Transverse colon (tissue), 4 donors: ENCODE data around the gene ATP4B. TPM values are rescaled to one million over a fixed set of nuclear protein-coding genes. Genes with fewer than 3 reads are reported as not detected.
A peak's percentile ranks its signal among the peaks of the same experiment; 100 is the strongest.

Source experiments
- DNase-seq: peaks from one replicate; pipeline ENCODE4 v3.0.0-alpha.2; 2019
- H3K27ac ChIP-seq, 4 donors: fragments of 200-600 bp; sonication (generic); 2 replicates each; pipeline ENCODE4 v1.5.1; 2016 to 2018; ENCODE audit warnings: inconsistent platforms in 4 of 4
- H3K27me3 ChIP-seq: fragments of 200-600 bp; sonication (generic); 2 replicates; pipeline ENCODE4 v1.5.1; 2017; ENCODE audit warnings: inconsistent platforms
- H3K36me3 ChIP-seq, 4 donors: fragments of 200-600 bp; sonication (generic); 2 replicates each; pipeline ENCODE4 v1.5.1; 2017 to 2019; ENCODE audit warnings: inconsistent platforms in 4 of 4
- H3K4me1 ChIP-seq, 4 donors: fragments of 200-600 bp; sonication (generic); 2 replicates each; pipeline ENCODE4 v1.5.1; 2017 to 2020; ENCODE audit warnings: inconsistent platforms in 4 of 4
- H3K4me3 ChIP-seq, 4 donors: fragments of 200-600 bp; sonication (generic); 1 replicate in 1 of 4; 2 replicates in 3 of 4; pipeline versions ENCODE4 v1.5.1 to v1.6.1; 2017 to 2019; ENCODE audit warnings: inconsistent platforms in 4 of 4
- H3K9me3 ChIP-seq, 2 donors: fragments of 200-600 bp; sonication (generic); 2 replicates each; pipeline ENCODE4 v1.5.1; 2017 to 2019; ENCODE audit warnings: inconsistent platforms in 2 of 2
- EP300 ChIP-seq: sonication (generic); formaldehyde crosslinking; IDR thresholded peaks from one replicate; pipeline ENCODE4 v1.6.1; 2017; ENCODE audit warnings: antibody characterized with exemption, low read depth
- POLR2A ChIP-seq: fragments of 450-650 bp; IDR thresholded peaks from one replicate; pipeline ENCODE4 v1.6.1; 2016; ENCODE audit warnings: antibody characterized with exemption, mild to moderate bottlenecking, moderate library complexity
- POLR2AphosphoS5 ChIP-seq, 3 donors: sonication (generic); formaldehyde crosslinking; IDR thresholded peaks; one replicate each; pipeline ENCODE4 v1.6.1; 2016; ENCODE audit warnings: antibody characterized with exemption in 3 of 3
- WGBS, 2 donors: methylation state at CpG; one replicate each; pipeline ENCODE4 v1.1.5; 2018; ENCODE audit warnings: low coverage in 1 of 2; 5-methylcytosine and 5-hydroxymethylcytosine counted together
- in situ Hi-C, 4 donors: fragments of 200-750 bp; cut with MboI; loops; one replicate each; pipeline versions ENCODE4 v1.15.0 to v1.15.1; 2017; ENCODE audit warnings: low sequenced_read_pairs in 3 of 4, low pct_ligation_motif_present in 1 of 4, low pct_unique_long_range_greater_than_20kb in 1 of 4
- intact Hi-C: fragments of 100-400 bp; cut with DNase I; formaldehyde crosslinking; loops from one replicate; pipeline ENCODE4 v1.15.1; 2023; ENCODE audit warnings: low total_unique reads
- total RNA-seq, 4 donors: library from RNA; depleted of rRNA; stranded (reverse); fragments of >200 nt; gene quantifications; one replicate each; pipeline ENCODE4 v1.1.0, GENCODE V29; 2016
- TF ChIP-seq, protein P1 (sequence below), 5 experiments: fragments of 200-600 bp in 3 of 5; fragments of 450-650 bp in 2 of 5; sonication (generic) in 3 of 5; IDR thresholded peaks; 1 replicate in 2 of 5; 2 replicates in 3 of 5; pipeline ENCODE4 v1.5.1; 2016 to 2017; ENCODE audit warnings: antibody characterized with exemption in 5 of 5, inconsistent platforms in 3 of 5, mild to moderate bottlenecking in 2 of 5, moderate library complexity in 1 of 5

ATP4B gene
- total RNA-seq, 4 donors from 2014 or later, result not detected

DNA sequence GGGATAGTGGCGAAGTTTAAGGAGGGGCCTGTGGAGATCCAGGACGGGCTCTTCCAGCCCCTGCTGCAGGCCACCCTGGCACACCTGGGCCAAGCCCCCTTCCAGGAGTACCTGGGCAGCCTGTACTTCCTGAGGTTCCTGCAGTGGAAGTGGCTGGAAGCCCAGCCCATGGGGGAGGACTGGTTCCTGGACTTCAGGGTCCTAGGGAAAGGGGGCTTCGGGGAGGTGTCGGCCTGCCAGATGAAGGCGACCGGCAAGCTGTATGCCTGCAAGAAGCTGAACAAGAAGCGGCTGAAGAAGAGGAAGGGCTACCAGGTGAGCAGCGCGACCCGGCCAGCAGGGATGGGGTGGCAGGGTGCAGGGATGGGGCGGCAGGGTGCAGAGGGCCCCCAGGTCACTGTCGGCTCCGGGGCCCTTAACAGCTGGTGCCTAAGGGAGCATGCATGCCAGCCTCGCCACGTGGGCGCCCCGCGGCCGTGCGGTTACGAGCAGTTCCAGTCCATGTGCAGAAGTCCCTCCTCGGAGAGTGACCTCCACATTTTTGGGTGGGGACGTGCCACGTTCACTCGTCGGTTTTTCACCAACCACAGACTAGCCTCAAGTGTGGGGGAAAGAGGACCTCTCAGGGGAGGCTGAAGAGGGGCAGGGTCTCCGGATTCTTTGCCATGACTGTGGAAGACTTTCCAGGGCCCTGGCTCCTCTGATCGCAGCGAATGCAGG, 9.9 kb upstream of the ATP4B start:
- in situ Hi-C loops (no loop called here), intact Hi-C loops (no loop called here)
- 91 to 100% methylated on average over 3 to 29 of the region's 29 CpGs for WGBS, 2 donors
- H3K27ac ChIP-seq, result no peak overlapping the region
- TF ChIP-seq POLR2A, result no peak
- no peak for TF ChIP-seq EP300
- TF ChIP-seq, protein P1, sequence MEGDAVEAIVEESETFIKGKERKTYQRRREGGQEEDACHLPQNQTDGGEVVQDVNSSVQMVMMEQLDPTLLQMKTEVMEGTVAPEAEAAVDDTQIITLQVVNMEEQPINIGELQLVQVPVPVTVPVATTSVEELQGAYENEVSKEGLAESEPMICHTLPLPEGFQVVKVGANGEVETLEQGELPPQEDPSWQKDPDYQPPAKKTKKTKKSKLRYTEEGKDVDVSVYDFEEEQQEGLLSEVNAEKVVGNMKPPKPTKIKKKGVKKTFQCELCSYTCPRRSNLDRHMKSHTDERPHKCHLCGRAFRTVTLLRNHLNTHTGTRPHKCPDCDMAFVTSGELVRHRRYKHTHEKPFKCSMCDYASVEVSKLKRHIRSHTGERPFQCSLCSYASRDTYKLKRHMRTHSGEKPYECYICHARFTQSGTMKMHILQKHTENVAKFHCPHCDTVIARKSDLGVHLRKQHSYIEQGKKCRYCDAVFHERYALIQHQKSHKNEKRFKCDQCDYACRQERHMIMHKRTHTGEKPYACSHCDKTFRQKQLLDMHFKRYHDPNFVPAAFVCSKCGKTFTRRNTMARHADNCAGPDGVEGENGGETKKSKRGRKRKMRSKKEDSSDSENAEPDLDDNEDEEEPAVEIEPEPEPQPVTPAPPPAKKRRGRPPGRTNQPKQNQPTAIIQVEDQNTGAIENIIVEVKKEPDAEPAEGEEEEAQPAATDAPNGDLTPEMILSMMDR (IDR thresholded peaks at IDR 0.05), result no peak
- H3K4me1 ChIP-seq, result peaks cover 0 to 13% (median 2%) of the 10 kb centered on the region in 4 donors
- no peaks in the 10 kb centered on the region for H3K36me3 ChIP-seq
- H3K27me3 ChIP-seq, result no peaks in the 10 kb centered on the region
- DNase-seq, result peak; percentile 4
- H3K4me3 ChIP-seq, result no peak overlapping the region
- no peaks in the 10 kb centered on the region for H3K9me3 ChIP-seq

DNA sequence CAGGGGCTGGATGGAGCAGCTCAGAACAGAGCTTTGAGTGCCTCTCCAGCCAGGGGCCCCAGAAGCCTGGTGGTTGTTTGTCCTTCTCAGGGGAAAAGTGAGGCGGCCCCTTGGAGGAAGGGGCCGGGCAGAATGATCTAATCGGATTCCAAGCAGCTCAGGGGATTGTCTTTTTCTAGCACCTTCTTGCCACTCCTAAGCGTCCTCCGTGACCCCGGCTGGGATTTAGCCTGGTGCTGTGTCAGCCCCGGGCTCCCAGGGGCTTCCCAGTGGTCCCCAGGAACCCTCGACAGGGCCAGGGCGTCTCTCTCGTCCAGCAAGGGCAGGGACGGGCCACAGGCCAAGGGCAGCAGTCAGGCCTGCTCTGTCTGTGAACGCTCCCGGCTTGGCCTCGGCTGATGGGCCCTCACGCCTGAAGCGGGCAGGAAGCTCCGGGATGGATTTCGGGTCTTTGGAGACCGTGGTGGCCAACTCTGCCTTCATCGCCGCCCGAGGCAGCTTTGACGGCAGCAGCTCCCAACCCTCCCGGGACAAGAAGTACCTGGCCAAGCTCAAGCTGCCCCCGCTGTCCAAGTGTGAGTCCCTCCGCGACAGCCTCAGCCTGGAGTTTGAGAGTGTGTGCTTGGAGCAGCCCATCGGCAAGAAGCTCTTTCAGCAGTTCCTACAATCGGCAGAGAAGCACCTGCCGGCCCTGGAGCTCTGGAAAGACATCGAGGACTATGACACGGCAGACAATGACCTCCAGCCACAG, 9.1 kb upstream of the ATP4B start, which contains the start of gene GRK1:
Gene GRK1, plus strand, starts transcription at position 269 of the 751 bp plus-strand sequence. Its CDS starts 168 bp downstream, at position 437.
- Histone ChIP-seq H3K27ac (no peak within 1 kb of the TSS), H3K36me3 (no peaks in the 10 kb centered on the region), H3K4me3 (no peak within 1 kb of the TSS), H3K27me3 (no peaks in the 10 kb centered on the region), H3K9me3 (no peaks in the 10 kb centered on the region), H3K4me1 (peaks cover 0 to 13% (median 2%) of the 10 kb centered on the region in 4 donors)
- DNase-seq, result peak; percentile 7
- in situ Hi-C loops, result no loop called here
- intact Hi-C loops, result no loop called here
- WGBS, 2 donors, result 85 to 98% methylated on average over 7 to 32 of the region's 32 CpGs
- no peak for TF ChIP-seq POLR2AphosphoS5 (IDR thresholded peaks at IDR 0.05)
- TF ChIP-seq, protein P1 (IDR thresholded peaks at IDR 0.05), result no peak
- TF ChIP-seq POLR2A, result no peak
- TF ChIP-seq EP300, result no peak

DNA sequence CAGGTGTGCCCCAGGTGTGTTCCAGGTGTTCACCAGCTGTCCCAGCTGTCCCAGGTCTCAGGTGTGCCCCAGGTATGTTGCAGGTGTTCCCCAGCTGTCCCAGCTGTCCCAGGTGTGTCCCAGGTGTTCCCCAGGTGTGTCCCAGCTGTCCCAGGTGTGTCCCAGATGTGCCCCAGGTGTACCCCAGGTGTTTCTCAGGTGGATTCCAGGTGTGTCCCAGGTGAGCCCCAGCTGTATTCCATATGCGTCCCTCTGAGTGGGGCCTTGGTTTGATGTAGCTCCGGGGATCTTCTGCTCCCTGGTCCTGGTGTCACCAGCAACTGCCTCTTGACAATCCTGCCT, 8.3 kb upstream of the ATP4B start:
- in situ Hi-C loops, result no loop called here
- WGBS, 2 donors, result 71% methylated on average over 2 of the region's 2 CpGs; no CpG with 5 or more reads in 1 of the 2 donors
- intact Hi-C loops, result no loop called here
- Histone ChIP-seq H3K4me3 (no peak overlapping the region), H3K27me3 (no peaks in the 10 kb centered on the region), H3K4me1 (peaks cover 0 to 13% (median 2%) of the 10 kb centered on the region in 4 donors), H3K27ac (no peak overlapping the region), H3K9me3 (peaks cover 0 to 5% of the 10 kb centered on the region in 2 donors), H3K36me3 (no peaks in the 10 kb centered on the region)
- no peak for TF ChIP-seq POLR2A
- TF ChIP-seq POLR2AphosphoS5 (IDR thresholded peaks at IDR 0.05), result no peak
- TF ChIP-seq EP300, result no peak
- TF ChIP-seq, protein P1 (IDR thresholded peaks at IDR 0.05), result no peak
- DNase-seq, result peak; percentile 4

DNA sequence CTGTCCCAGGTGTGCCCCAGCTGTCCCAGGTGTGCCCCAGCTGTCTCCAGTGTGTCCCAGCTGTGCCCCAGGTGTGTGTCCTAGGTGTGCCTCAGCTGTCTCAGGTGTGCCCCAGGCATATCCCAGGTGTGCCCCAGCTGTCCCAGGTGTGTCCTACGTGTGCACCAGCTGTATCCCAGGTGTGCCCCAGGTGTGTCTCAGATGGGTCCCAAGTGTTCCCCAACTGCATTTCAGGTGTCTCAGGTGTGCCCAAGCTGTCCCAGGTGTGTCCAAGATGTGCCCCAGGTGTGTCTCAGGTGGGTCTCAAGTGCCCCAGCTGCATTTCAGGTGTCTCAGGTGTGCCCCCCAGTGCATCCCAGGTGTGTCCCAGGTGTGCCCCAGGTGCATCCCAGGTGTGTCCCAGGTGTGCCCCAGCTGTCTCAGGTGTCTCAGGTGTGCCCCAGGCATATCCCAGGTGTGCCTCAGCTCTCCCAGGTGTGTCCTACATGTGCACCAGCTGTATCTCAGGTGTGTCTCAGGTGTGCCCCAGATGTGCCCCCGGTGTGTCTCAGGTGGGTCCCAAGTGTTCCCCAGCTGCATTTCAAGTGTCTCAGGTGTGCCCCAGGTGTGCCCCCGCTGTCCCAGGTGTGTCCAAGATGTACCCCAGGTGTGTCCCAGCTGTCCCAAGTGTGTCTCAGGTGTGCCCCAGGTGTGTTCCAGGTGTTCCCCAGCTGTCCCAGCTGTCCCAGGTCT, 7.8 kb upstream of the ATP4B start:
- peak; percentile 5 for DNase-seq
- WGBS, 2 donors, result 84% methylated on average over 3 of the region's 3 CpGs; no CpG with 5 or more reads in 1 of the 2 donors
- Histone ChIP-seq H3K27ac (no peak overlapping the region), H3K4me3 (no peak overlapping the region), H3K36me3 (no peaks in the 10 kb centered on the region), H3K27me3 (no peaks in the 10 kb centered on the region), H3K9me3 (peaks cover 0 to 5% of the 10 kb centered on the region in 2 donors), H3K4me1 (peaks cover 0 to 13% (median 2%) of the 10 kb centered on the region in 4 donors)
- TF ChIP-seq POLR2AphosphoS5 (IDR thresholded peaks at IDR 0.05), result no peak
- in situ Hi-C loops, result no loop called here
- intact Hi-C loops, result no loop called here
